Heart left ventricle (tissue), 16 donors: Measurements from ENCODE around the gene ZMYND15. TPM values are rescaled to one million over a fixed set of nuclear protein-coding genes. Genes with fewer than 3 reads are reported as not detected.

Experiments used
- ATAC-seq, 4 donors: fragments of 200-7000 bp; cut with Tn5 transposase; one replicate each; pipeline ENCODE4 v1.9.1; 2020 to 2022; ENCODE audit warnings: moderate library complexity in 4 of 4, mild to moderate bottlenecking in 3 of 4, moderate number of reproducible peaks in 1 of 4
- DNase-seq, 5 donors: peaks; one replicate each; pipeline ENCODE4 v3.0.0-alpha.2; 2020
- H3K27ac ChIP-seq, 12 donors: fragments of 200-600 bp; sonication (generic) in 4 of 12; one replicate each; pipeline versions ENCODE4 v1.5.0 to v1.8.0; 2016 to 2022; ENCODE audit warnings: mild to moderate bottlenecking in 2 of 12
- H3K27me3 ChIP-seq, 9 donors: fragments of 200-600 bp; sonication (generic) in 2 of 9; one replicate each; pipeline versions ENCODE4 v1.5.1 to v1.8.0; 2016 to 2022; ENCODE audit warnings: mild to moderate bottlenecking in 3 of 9
- H3K36me3 ChIP-seq, 9 donors: fragments of 200-600 bp; sonication (generic) in 2 of 9; one replicate each; pipeline versions ENCODE4 v1.5.0 to v1.8.0; 2018 to 2022; ENCODE audit warnings: mild to moderate bottlenecking in 2 of 9
- H3K4me1 ChIP-seq, 12 donors: fragments of 200-600 bp; sonication (generic) in 4 of 12; one replicate each; pipeline versions ENCODE4 v1.5.0 to v1.8.0; 2016 to 2022; ENCODE audit warnings: mild to moderate bottlenecking in 3 of 12
- H3K4me3 ChIP-seq, 12 donors: fragments of 200-600 bp; sonication (generic) in 4 of 12; one replicate each; pipeline versions ENCODE4 v1.5.0 to v1.8.0; 2017 to 2022; ENCODE audit warnings: mild to moderate bottlenecking in 9 of 12, moderate library complexity in 4 of 12
- H3K9me3 ChIP-seq, 12 donors: fragments of 200-600 bp; sonication (generic) in 4 of 12; one replicate each; pipeline versions ENCODE4 v1.5.0 to v1.8.0; 2016 to 2022; ENCODE audit warnings: mild to moderate bottlenecking in 1 of 12
- CTCF ChIP-seq, 12 donors: fragments of 200-600 bp; sonication (generic) in 4 of 12; IDR thresholded peaks; one replicate each; pipeline versions ENCODE4 v1.5.0 to v1.8.0; 2018 to 2022; ENCODE audit warnings: antibody characterized with exemption in 12 of 12, mild to moderate bottlenecking in 5 of 12
- POLR2A ChIP-seq, 2 donors: fragments of 450-650 bp; IDR thresholded peaks; one replicate each; pipeline ENCODE4 v1.6.1; 2017; ENCODE audit warnings: antibody characterized with exemption in 2 of 2, mild to moderate bottlenecking in 2 of 2, moderate library complexity in 2 of 2
- WGBS, 4 donors: extraction: QIAGEN DNeasy Blood & Tissue Kit in 2 of 4; methylation state at CpG; one replicate each; pipeline versions ENCODE4 v1.1.5 to v1.1.7; 2013 to 2018; 5-methylcytosine and 5-hydroxymethylcytosine counted together
- intact Hi-C, 10 donors: fragments of 100-400 bp; cut with DNase I; formaldehyde crosslinking; loops; one replicate each; pipeline versions ENCODE4 v1.11.1 to v1.14.2; 2022
- polyA plus RNA-seq, 2 donors: library from polyadenylated mRNA; stranded (reverse); fragments of 200-250 nt; gene quantifications; one replicate each; pipeline ENCODE4 v1.2.3, GENCODE V29; 2013
- total RNA-seq, 9 donors: library from RNA; depleted of rRNA in 2 of 9; stranded (reverse); fragments of >200 nt in 2 of 9; fragmentation: NEBNext Ultra II Directional in 3 of 9; extraction: Animal tissue kit (Norgen Biotek cat#: 25700) in 3 of 9; gene quantifications; one replicate each; pipeline versions ENCODE4 v1.1.0 to v1.2.4, GENCODE V29; 2016 to 2023
- donor health status: ischemic (EF 13 %, LVEDD 7.1; RV severe dilation, severe dysfunction).
- donor health status: healthy with polysubstance abuse.
- donor health status: DM: no; HTN: yes; CAD: no.
- donor health status: DM: no; HTN: no; CAD: no.
- donor health status: ischemic (EF 25% LVEDD 6.9; RV normal size, moderate dysfunction).
- donor health status: ischemic (EF 25% LVEDD 5.7; RV mildly dilated, moderate dysfunction).
- donor health status: healthy.
- donor health status: DM: yes; HTN: yes; CAD: no.
- donor health status: ischemic (EF 35%, LVEDD 5.7; RV mildly dilated, moderate dysfunction).
- donor health status: nonischemic (EF 11% LVEDD 7.7; RV severe dilation, severe dysfunction).
- donor health status: DM: yes; HTN: yes; CAD: no.
- donor health status: PGD.
- donor health status: ischemic (EF 29% LVEDD 5.4; RV normal size, mild dysfunction).
- donor health status: nonischemic (EF 23%, LVEDD 6.1; RV moderate dilation, normal function).

Gene ZMYND15
- total and polyA plus RNA-seq, 11 donors, result 0.14 to 2.9 (median 0.36) TPM; not detected in 3

- ATAC-seq (no peak), DNase-seq (peak in 1 of 5 donors; percentile 33)
- peak overlapping the region in 3 of 12 donors; percentile 22 to 47 (median 31) for H3K27ac ChIP-seq
- H3K4me1 ChIP-seq, result peaks cover 0 to 50% (median 37%) of the 10 kb centered on the region in 12 donors
- no peaks in the 10 kb centered on the region for H3K9me3 ChIP-seq
- WGBS, 4 donors, result 5 to 11% (median 6%) methylated on average over 6 of the region's 6 CpGs
- intact Hi-C loops, result loop anchor here in 7 of 10 donors (2.0 to 10.0 kb wide), 6 partner anchors 51 to 102 kb away; partner anchors contain the start of genes MED11 (in 6 of the 7), ARRB2 (in 2 of the 7), CXCL16 (in 1 of the 7) and ZMYND15 (in 1 of the 7)
- TF ChIP-seq POLR2A (IDR thresholded peaks at IDR 0.05), result no peak
- peak overlapping the region in 10 of 12 donors; percentile 14 to 48 (median 41) for H3K4me3 ChIP-seq
- H3K36me3 ChIP-seq, result no peaks in the 10 kb centered on the region
- peaks cover 0 to 50% (median 30%) of the 10 kb centered on the region in 9 donors for H3K27me3 ChIP-seq
These were observed 46.9 kb downstream of the ZMYND15 start for GRCh38 chr17:4786516-4786915.

- Histone ChIP-seq H3K36me3 (no peaks in the 10 kb centered on the region), H3K27me3 (peaks cover 0 to 33% (median 18%) of the 10 kb centered on the region in 9 donors), H3K4me3 (peak overlapping the region in 6 of 12 donors; percentile 70 to 95 (median 76)), H3K27ac (peak overlapping the region in 1 of 12 donors; percentile 99), H3K4me1 (peaks cover 0 to 50% (median 37%) of the 10 kb centered on the region in 12 donors), H3K9me3 (no peaks in the 10 kb centered on the region)
- TF ChIP-seq CTCF (IDR thresholded peaks at IDR 0.05), result no peak
- no peak for TF ChIP-seq POLR2A (IDR thresholded peaks at IDR 0.05)
- no peak for DNase-seq
- intact Hi-C loops, result loop anchor here (2.0 to 10.0 kb wide), 8 partner anchors 49 to 101 kb away; partner anchors contain the start of genes MED11 (in 7 of the 10), ARRB2 (in 3 of the 10), CXCL16 (in 1 of the 10) and ZMYND15 (in 1 of the 10)
- ATAC-seq, result no peak
- WGBS, 4 donors, result 79 to 88% (median 84%) methylated on average over 14 of the region's 14 CpGs
These were observed 48.6 kb downstream of the ZMYND15 start for GRCh38 chr17:4788159-4788806.

GRCh38 chr17:4788807-4789700 is 49.4 kb downstream of the ZMYND15 start, which contains the start of gene GLTPD2:
GLTPD2 (plus strand) TSS chr17:4788964; CDS start chr17:4789012, 48 bp downstream.
- intact Hi-C loops, result loop anchor here (2.0 to 10.0 kb wide), 8 partner anchors 48 to 100 kb away; partner anchors contain the start of genes MED11 (in 7 of the 10), ARRB2 (in 3 of the 10), CXCL16 (in 1 of the 10) and ZMYND15 (in 1 of the 10)
- Histone ChIP-seq H3K27ac (peak within 1 kb of the TSS; percentile 90 to 99 (median 96)), H3K27me3 (peaks cover 0 to 25% (median 11%) of the 10 kb centered on the region in 9 donors), H3K9me3 (no peaks in the 10 kb centered on the region), H3K4me1 (peaks cover 0 to 50% (median 37%) of the 10 kb centered on the region in 12 donors), H3K36me3 (no peaks in the 10 kb centered on the region), H3K4me3 (peak within 1 kb of the TSS; percentile 49 to 95 (median 72))
- no peak for TF ChIP-seq CTCF (IDR thresholded peaks at IDR 0.05)
- no peak for TF ChIP-seq POLR2A (IDR thresholded peaks at IDR 0.05)
- ATAC-seq (peak in 1 of 4 donors; percentile 1), DNase-seq (no peak)
- 31 to 46% (median 43%) methylated on average over 43 to 62 of the region's 62 CpGs for WGBS, 4 donors

- TF ChIP-seq POLR2A (IDR thresholded peaks at IDR 0.05) (no peak), CTCF (IDR thresholded peaks at IDR 0.05) (no peak)
- WGBS, 4 donors, result 0% methylated on average over 1 to 25 of the region's 25 CpGs; no CpG with 5 or more reads in 1 of the 4 donors
- peaks cover 0 to 50% (median 37%) of the 10 kb centered on the region in 12 donors for H3K4me1 ChIP-seq
- intact Hi-C loops, result loop anchor here (2.0 to 10.0 kb wide), 8 partner anchors 48 to 99 kb away; partner anchors contain the start of genes MED11 (in 7 of the 10), ARRB2 (in 3 of the 10), CXCL16 (in 1 of the 10) and ZMYND15 (in 1 of the 10)
- DNase-seq (no peak), ATAC-seq (no peak)
- no peaks in the 10 kb centered on the region for H3K9me3 ChIP-seq
- no peaks in the 10 kb centered on the region for H3K36me3 ChIP-seq
- H3K27ac ChIP-seq, result peak overlapping the region; percentile 90 to 99 (median 96)
- peaks cover 0 to 20% (median 7%) of the 10 kb centered on the region in 9 donors for H3K27me3 ChIP-seq
- peak overlapping the region; percentile 49 to 95 (median 72) for H3K4me3 ChIP-seq
These were observed 50.0 kb downstream of the ZMYND15 start for GRCh38 chr17:4789701-4789950.
